ENCODE measurements around the gene KRT38. TPM values are rescaled to one million over a fixed set of nuclear protein-coding genes. Genes with fewer than 3 reads are reported as not detected.

Gene KRT38
- total RNA-seq (not detected), polyA plus RNA-seq (not detected)
- long read RNA-seq, donor 1, result 0 reads
- long read RNA-seq, donor 2, result 0 reads

DNA sequence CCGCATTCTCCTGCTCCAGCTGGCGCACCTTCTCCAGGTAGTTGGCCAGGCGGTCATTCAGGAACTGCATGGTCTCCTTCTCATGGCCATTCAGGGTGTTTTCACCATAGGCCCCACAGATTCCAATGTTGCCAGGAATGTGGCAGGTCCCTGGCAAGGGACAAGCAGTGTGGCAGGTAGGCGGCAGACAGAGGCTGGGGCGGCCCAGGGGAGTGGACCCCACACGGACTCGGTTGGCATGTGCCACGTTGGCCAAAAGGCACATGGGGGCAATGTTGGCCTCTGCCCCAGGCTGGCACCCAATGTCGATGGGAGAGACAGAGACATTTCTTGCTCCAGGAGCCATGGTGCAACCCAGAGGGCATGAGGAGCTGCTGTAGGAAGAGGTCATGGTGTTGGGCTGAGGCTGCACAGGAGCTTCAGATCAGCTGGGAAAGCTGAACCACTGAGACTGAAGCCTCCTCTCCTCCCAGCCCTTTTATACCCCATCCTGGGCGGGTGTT is at the start of gene KRT38:
TSS of gene KRT38 (minus strand) at position 453 of the 503 bp plus-strand sequence. CDS start at position 391, 62 bp downstream.
- DNase-seq, result no peak
- no peak within 1 kb of the TSS for H3K4me3 ChIP-seq (ENCODE audit: low read length in 2 of 2)
- 90 to 91% methylated on average over 10 of the region's 10 CpGs for WGBS, 2 donors
- ATAC-seq (ENCODE audit: low FRiP score), result no peak
- H3K27ac ChIP-seq (ENCODE audit: low read depth in 1 of 2, low read length in 2 of 2), result no peak within 1 kb of the TSS
- H3K27me3 ChIP-seq (ENCODE audit: control insufficient read depth in 1 of 2, insufficient read depth in 2 of 2, low read length in 1 of 2), result no peaks in the 10 kb centered on the region
- intact Hi-C loops (cut with DNase I), result no loop called here
- H3K9me3 ChIP-seq (ENCODE audit: control insufficient read depth, low read length), result peaks cover 3% of the 10 kb centered on the region
- no peaks in the 10 kb centered on the region for H3K36me3 ChIP-seq (ENCODE audit: control insufficient read depth in 1 of 2, insufficient read depth in 2 of 2, low read length in 1 of 2)
- no peaks in the 10 kb centered on the region for H3K4me1 ChIP-seq (ENCODE audit: control insufficient read depth in 1 of 2, insufficient read depth in 2 of 2, low read length in 2 of 2)

DNA sequence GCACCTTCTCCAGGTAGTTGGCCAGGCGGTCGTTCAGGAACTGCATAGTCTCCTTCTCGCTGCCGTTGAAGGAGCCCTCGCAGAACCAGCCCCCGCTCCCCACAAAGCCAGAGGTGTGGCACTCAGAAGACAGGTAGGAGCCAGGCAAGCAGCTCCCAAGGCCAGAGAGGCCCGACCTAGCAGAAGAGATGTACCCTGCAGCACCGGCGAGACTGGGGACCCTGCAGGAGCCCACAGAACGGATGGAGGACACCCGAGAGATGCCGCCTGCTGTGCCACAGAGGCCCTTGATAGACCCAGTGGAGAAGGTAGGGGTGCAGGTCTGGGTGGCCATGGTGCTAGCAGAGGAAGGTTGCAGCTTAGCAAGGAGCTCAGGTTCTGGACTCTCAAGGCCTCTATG is 48.7 kb upstream of the KRT38 start, which contains the start of gene KRT36:
TSS of gene KRT36 (minus strand) at position 380 of the 400 bp plus-strand sequence. CDS start at position 334, 46 bp downstream.
- H3K4me3 ChIP-seq (ENCODE audit: low read length in 2 of 2), result no peak within 1 kb of the TSS
- DNase-seq, result no peak
- intact Hi-C loops (cut with DNase I), result no loop called here
- no peaks in the 10 kb centered on the region for H3K4me1 ChIP-seq (ENCODE audit: control insufficient read depth in 1 of 2, insufficient read depth in 2 of 2, low read length in 2 of 2)
- no peaks in the 10 kb centered on the region for H3K27me3 ChIP-seq (ENCODE audit: control insufficient read depth in 1 of 2, insufficient read depth in 2 of 2, low read length in 1 of 2)
- no peak within 1 kb of the TSS for H3K27ac ChIP-seq (ENCODE audit: low read depth in 1 of 2, low read length in 2 of 2)
- no peak for ATAC-seq (ENCODE audit: low FRiP score)
- WGBS, 2 donors, result 92 to 94% methylated on average over 12 of the region's 12 CpGs
- no peaks in the 10 kb centered on the region for H3K9me3 ChIP-seq (ENCODE audit: control insufficient read depth, low read length)
- no peaks in the 10 kb centered on the region for H3K36me3 ChIP-seq (ENCODE audit: control insufficient read depth in 1 of 2, insufficient read depth in 2 of 2, low read length in 1 of 2)

DNA sequence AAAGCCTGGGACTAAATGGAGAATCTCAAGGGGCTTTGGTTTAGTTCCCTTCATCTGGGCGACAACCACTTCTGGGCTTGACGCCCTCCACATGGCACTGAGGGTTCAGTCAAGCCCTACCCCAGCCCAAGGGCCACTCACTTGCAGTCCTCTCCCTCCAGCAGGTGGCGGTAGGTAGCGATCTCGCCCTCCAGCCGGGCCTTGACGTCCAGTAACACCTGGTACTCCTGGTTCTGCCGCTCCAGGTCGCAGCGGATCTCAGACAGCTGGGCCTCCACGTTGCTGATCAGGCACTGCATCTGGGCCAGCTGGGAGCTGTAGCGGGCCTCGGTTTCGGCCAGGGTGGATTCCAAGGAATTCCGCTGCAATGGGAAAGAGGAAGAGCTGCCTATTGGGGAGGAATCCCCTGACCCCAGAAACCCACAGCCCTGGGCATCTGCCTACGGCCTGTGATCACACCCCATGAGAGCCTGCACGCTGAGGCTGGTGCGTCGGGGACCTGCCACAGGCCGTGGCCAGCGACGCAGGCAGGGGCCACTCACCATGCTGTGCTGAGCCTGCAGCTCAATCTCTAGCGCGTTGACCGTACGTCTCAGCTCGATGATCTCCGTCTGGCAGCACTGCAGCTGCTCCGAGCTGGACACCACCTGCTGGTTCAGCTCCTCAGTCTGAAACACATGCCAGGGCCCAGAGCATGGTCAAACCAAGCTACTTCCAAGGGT is 46.2 kb upstream of the KRT38 start:
- H3K27ac ChIP-seq (ENCODE audit: low read depth in 1 of 2, low read length in 2 of 2), result no peak overlapping the region
- H3K36me3 ChIP-seq (ENCODE audit: control insufficient read depth in 1 of 2, insufficient read depth in 2 of 2, low read length in 1 of 2), result no peaks in the 10 kb centered on the region
- no peaks in the 10 kb centered on the region for H3K9me3 ChIP-seq (ENCODE audit: control insufficient read depth, low read length)
- WGBS, 2 donors, result 55 to 61% methylated on average over 29 of the region's 29 CpGs
- DNase-seq, result peak in 1 of 2 donors; percentile 82
- no peaks in the 10 kb centered on the region for H3K4me1 ChIP-seq (ENCODE audit: control insufficient read depth in 1 of 2, insufficient read depth in 2 of 2, low read length in 2 of 2)
- no peaks in the 10 kb centered on the region for H3K27me3 ChIP-seq (ENCODE audit: control insufficient read depth in 1 of 2, insufficient read depth in 2 of 2, low read length in 1 of 2)
- no peak overlapping the region for H3K4me3 ChIP-seq (ENCODE audit: low read length in 2 of 2)
- ATAC-seq (ENCODE audit: low FRiP score), result no peak
- intact Hi-C loops (cut with DNase I), result no loop called here

DNA sequence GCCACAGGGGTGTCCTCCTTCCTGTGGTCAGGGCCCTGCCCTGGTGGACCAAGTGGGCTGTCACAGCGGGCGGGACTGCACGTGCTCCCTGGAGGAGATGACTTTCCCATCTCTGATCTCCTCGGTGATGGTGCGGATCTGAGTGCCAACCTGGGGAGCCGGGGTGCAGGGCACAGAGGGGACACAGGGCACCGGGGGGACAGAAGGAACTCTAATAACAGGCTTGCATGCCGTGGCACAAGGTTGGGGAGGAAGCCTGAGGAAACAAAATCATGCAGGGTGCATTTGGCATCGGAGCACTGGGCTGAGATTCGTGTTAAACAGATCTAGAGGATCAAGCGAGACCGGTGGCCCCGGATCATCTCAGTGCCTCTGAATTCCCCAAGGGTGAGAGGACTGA is 45.5 kb upstream of the KRT38 start:
- DNase-seq (peak in 1 of 2 donors; percentile 59), ATAC-seq (ENCODE audit: low FRiP score) (no peak)
- 88 to 92% methylated on average over 13 of the region's 13 CpGs for WGBS, 2 donors
- Histone ChIP-seq H3K27me3 (ENCODE audit: control insufficient read depth in 1 of 2, insufficient read depth in 2 of 2, low read length in 1 of 2) (no peaks in the 10 kb centered on the region), H3K4me3 (ENCODE audit: low read length in 2 of 2) (no peak overlapping the region), H3K27ac (ENCODE audit: low read depth in 1 of 2, low read length in 2 of 2) (no peak overlapping the region), H3K4me1 (ENCODE audit: control insufficient read depth in 1 of 2, insufficient read depth in 2 of 2, low read length in 2 of 2) (no peaks in the 10 kb centered on the region), H3K9me3 (ENCODE audit: control insufficient read depth, low read length) (no peaks in the 10 kb centered on the region), H3K36me3 (ENCODE audit: control insufficient read depth in 1 of 2, insufficient read depth in 2 of 2, low read length in 1 of 2) (no peaks in the 10 kb centered on the region)
- intact Hi-C loops (cut with DNase I), result no loop called here

DNA sequence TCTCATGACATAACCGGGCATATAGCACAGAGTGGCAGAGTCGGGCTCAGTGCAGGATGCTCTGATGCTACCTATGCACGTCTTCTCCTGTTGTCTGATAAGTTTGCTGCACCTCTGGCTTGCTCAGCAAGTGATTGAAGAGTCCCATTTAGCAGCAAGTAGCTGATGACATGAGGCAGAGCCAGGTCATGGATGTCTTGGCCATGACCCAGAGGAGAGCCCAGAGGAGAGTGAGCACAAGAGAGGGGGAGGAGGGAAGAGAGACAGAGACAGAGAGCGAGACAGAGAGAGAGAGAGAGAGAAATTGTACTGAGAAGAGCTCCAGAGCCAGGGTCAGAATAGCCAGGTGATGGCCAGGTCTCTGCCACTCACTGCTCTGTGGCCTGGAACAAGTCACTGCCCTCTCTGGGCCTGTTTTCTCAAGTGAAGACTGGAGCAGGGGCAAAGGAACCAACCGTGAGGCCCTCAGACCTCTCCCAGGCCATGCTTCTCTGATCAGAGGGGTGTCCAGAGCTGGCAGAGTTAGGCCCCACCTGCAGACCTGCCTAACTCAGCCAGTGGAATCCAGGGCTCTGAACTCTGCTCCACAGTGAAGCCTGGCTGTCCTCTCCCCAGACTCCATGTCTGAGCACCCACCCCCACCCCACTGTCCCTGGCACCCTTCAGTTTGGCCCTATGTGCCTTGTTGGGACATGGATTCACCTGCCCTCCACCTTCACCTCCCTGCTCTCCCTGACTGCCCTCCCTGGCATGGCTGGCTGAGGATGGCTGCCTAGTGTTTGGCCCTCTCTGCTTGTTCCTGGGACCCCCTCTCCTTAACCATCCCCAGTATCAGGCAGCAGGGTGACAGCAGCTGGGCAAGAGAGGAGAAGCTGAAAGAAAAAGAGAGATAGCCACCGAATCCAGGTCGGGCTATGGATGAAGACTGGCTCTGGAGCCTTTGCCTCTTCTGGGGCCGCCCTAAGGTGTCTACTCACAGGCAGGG is 44.4 kb upstream of the KRT38 start:
- no peak overlapping the region for H3K27ac ChIP-seq (ENCODE audit: low read depth in 1 of 2, low read length in 2 of 2)
- ATAC-seq (ENCODE audit: low FRiP score) (no peak), DNase-seq (peak in 1 of 2 donors; percentile 28)
- H3K4me1 ChIP-seq (ENCODE audit: control insufficient read depth in 1 of 2, insufficient read depth in 2 of 2, low read length in 2 of 2), result no peaks in the 10 kb centered on the region
- intact Hi-C loops (cut with DNase I), result no loop called here
- WGBS, 2 donors, result 87 to 90% methylated on average over 8 of the region's 8 CpGs
- no peaks in the 10 kb centered on the region for H3K9me3 ChIP-seq (ENCODE audit: control insufficient read depth, low read length)
- no peaks in the 10 kb centered on the region for H3K27me3 ChIP-seq (ENCODE audit: control insufficient read depth in 1 of 2, insufficient read depth in 2 of 2, low read length in 1 of 2)
- H3K4me3 ChIP-seq (ENCODE audit: low read length in 2 of 2), result no peak overlapping the region
- no peaks in the 10 kb centered on the region for H3K36me3 ChIP-seq (ENCODE audit: control insufficient read depth in 1 of 2, insufficient read depth in 2 of 2, low read length in 1 of 2)

DNA sequence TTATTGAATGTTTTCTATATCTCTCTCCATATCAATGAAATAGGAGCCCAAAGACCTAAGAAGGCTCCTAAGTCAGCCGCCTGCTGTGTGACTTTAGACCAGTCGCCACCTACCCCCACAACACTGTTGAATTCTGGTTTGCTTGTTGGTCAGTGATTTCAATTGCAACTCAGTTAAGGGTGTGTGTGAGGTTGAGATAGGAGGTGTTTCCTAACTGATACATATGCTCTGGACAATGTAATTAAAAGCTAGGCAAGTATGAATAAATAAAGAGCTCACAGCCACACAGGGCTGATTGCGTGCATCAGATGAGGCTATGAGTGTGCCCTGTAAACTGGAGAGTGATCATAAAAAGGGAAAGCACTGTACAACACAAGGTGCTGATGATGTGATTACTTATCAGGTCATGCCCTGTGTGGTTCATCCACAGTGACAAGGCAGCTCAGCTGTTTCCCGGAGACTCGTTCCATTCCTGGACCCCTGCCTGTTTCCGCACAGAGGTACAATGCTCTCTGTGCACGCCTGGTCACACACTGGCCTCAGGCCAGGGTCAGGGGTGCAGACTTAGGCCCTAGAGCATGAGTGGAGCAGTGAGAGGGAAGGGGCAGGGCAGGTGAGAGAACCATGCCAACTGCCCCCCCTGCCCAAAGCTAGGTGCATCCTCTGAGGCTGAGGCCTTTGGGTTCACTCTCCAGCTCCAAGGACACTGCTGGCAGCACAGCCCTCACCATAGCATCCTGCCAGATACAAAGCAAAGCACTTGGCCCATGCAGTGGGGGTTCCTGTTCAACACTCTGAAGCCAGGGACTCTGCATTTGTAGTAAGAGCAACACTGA is 43.4 kb upstream of the KRT38 start:
- Histone ChIP-seq H3K27me3 (ENCODE audit: control insufficient read depth in 1 of 2, insufficient read depth in 2 of 2, low read length in 1 of 2) (no peaks in the 10 kb centered on the region), H3K36me3 (ENCODE audit: control insufficient read depth in 1 of 2, insufficient read depth in 2 of 2, low read length in 1 of 2) (no peaks in the 10 kb centered on the region), H3K4me3 (ENCODE audit: low read length in 2 of 2) (no peak overlapping the region), H3K27ac (ENCODE audit: low read depth in 1 of 2, low read length in 2 of 2) (no peak overlapping the region), H3K9me3 (ENCODE audit: control insufficient read depth, low read length) (no peaks in the 10 kb centered on the region), H3K4me1 (ENCODE audit: control insufficient read depth in 1 of 2, insufficient read depth in 2 of 2, low read length in 2 of 2) (no peaks in the 10 kb centered on the region)
- DNase-seq (peak in 1 of 2 donors; percentile 47), ATAC-seq (ENCODE audit: low FRiP score) (no peak)
- WGBS, 2 donors, result 76 to 78% methylated on average over 7 of the region's 7 CpGs
- intact Hi-C loops (cut with DNase I), result no loop called here

DNA sequence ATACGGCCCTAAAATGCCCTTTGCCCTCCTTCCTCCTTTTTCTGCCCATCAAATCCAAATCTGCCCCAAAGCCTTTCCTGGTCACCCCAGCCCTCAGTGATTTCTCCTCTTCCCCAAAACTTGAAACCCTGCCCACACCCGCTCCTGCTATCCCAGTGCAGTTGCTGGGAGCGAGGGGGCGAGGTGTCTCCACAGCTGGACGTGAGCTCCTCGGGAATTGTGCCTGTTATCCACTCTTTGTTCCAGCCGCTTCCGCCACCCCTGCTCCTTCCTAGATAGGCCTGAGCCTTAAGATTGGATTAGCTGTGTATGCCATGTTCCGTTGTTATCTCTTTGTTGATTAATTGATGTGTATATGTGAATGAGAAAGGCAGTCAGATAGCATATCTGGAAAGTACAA is 42.7 kb upstream of the KRT38 start:
- H3K4me3 ChIP-seq (ENCODE audit: low read length in 2 of 2), result no peak overlapping the region
- intact Hi-C loops (cut with DNase I), result no loop called here
- H3K4me1 ChIP-seq (ENCODE audit: control insufficient read depth in 1 of 2, insufficient read depth in 2 of 2, low read length in 2 of 2), result no peaks in the 10 kb centered on the region
- H3K9me3 ChIP-seq (ENCODE audit: control insufficient read depth, low read length), result no peaks in the 10 kb centered on the region
- H3K27ac ChIP-seq (ENCODE audit: low read depth in 1 of 2, low read length in 2 of 2), result no peak overlapping the region
- peak in 1 of 2 donors; percentile 33 for DNase-seq
- no peaks in the 10 kb centered on the region for H3K27me3 ChIP-seq (ENCODE audit: control insufficient read depth in 1 of 2, insufficient read depth in 2 of 2, low read length in 1 of 2)
- H3K36me3 ChIP-seq (ENCODE audit: control insufficient read depth in 1 of 2, insufficient read depth in 2 of 2, low read length in 1 of 2), result no peaks in the 10 kb centered on the region
- WGBS, 2 donors, result 62 to 71% methylated on average over 9 of the region's 9 CpGs
- no peak for ATAC-seq (ENCODE audit: low FRiP score)

DNA sequence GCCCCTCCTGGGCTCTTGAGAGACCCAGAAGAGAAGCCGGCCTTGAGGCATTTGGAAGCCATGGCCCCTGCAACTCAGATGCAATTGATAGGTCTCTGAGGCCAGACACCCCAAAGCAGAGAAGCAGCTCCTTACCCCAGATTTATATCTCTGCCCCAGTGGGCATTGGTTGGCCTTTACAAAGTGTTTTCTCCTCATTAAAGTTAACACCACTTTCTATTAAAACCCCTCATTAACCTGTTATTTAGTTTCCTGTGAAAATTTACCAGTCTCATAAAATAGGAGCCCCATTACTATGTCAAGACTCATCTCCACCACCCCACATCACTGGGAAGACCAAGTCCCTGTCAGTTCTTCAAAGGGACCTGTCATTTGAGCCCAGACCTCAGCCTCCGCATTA is 40.3 kb upstream of the KRT38 start, which contains the start of gene KRT35:
TSS of gene KRT35 (minus strand) at position 116 of the 400 bp plus-strand sequence. CDS start at position 62, 54 bp downstream.
- H3K27me3 ChIP-seq (ENCODE audit: control insufficient read depth in 1 of 2, insufficient read depth in 2 of 2, low read length in 1 of 2), result no peaks in the 10 kb centered on the region
- intact Hi-C loops (cut with DNase I), result no loop called here

More for the DNA sequence above, 40.3 kb upstream of the KRT38 start, which contains the start of gene KRT35:
- DNase-seq, result no peak
- Histone ChIP-seq H3K27ac (ENCODE audit: low read depth in 1 of 2, low read length in 2 of 2) (no peak within 1 kb of the TSS), H3K36me3 (ENCODE audit: control insufficient read depth in 1 of 2, insufficient read depth in 2 of 2, low read length in 1 of 2) (no peaks in the 10 kb centered on the region), H3K4me1 (ENCODE audit: control insufficient read depth in 1 of 2, insufficient read depth in 2 of 2, low read length in 2 of 2) (no peaks in the 10 kb centered on the region), H3K4me3 (ENCODE audit: low read length in 2 of 2) (no peak within 1 kb of the TSS), H3K9me3 (ENCODE audit: control insufficient read depth, low read length) (no peaks in the 10 kb centered on the region)
- no peak for ATAC-seq (ENCODE audit: low FRiP score)
- 92 to 93% methylated on average over 2 of the region's 2 CpGs for WGBS, 2 donors

All from aorta (tissue), 5 donors.